Neural progenitor cell (in vitro differentiated cells): Measurements from ENCODE around the gene SAMD4B. TPM values are rescaled to one million over a fixed set of nuclear protein-coding genes. Genes with fewer than 3 reads are reported as not detected.

Experiments used
- DNase-seq: peaks from one replicate; pipeline ENCODE4 v3.0.0-alpha.2; 2016; ENCODE audit warnings: low spot score
- H2AFZ ChIP-seq: fragments of 200-600 bp; sonication (generic); replicated peaks from 2 replicates; pipeline ENCODE4 v1.6.1; 2016; ENCODE audit warnings: antibody characterized with exemption
- H3F3A ChIP-seq: fragments of 200-600 bp; sonication (generic); 2 replicates; pipeline ENCODE4 v1.6.1; 2016; ENCODE audit warnings: antibody characterized with exemption, low read depth
- H3K27ac ChIP-seq: fragments of 200-600 bp; sonication (generic); 2 replicates; pipeline ENCODE4 v1.5.1; 2016; ENCODE audit warnings: mild to moderate bottlenecking
- H3K27me3 ChIP-seq: fragments of 200-600 bp; sonication (generic); 2 replicates; pipeline ENCODE4 v1.6.1; 2016; ENCODE audit warnings: mild to moderate bottlenecking, moderate library complexity
- H3K36me3 ChIP-seq: fragments of 200-600 bp; sonication (generic); 2 replicates; pipeline ENCODE4 v1.5.1; 2016
- H3K4me1 ChIP-seq: fragments of 200-600 bp; sonication (generic); 2 replicates; pipeline ENCODE4 v1.6.1; 2016; ENCODE audit warnings: mixed run types
- H3K4me2 ChIP-seq: fragments of 200-600 bp; sonication (generic); 2 replicates; pipeline ENCODE4 v1.6.1; 2016
- H3K4me3 ChIP-seq: fragments of 200-600 bp; sonication (generic); 2 replicates; pipeline ENCODE4 v1.5.1; 2016
- H3K79me2 ChIP-seq: fragments of 200-600 bp; sonication (generic); 2 replicates; pipeline ENCODE4 v1.6.1; 2016; ENCODE audit warnings: low read depth
- H3K9ac ChIP-seq: fragments of 200-600 bp; sonication (generic); 2 replicates; pipeline ENCODE4 v1.6.1; 2016
- H3K9me3 ChIP-seq: fragments of 200-600 bp; sonication (generic); 2 replicates; pipeline ENCODE4 v1.5.1; 2016; ENCODE audit warnings: low read depth
- H4K20me1 ChIP-seq: fragments of 200-600 bp; sonication (generic); 2 replicates; pipeline ENCODE4 v1.6.1; 2016; ENCODE audit warnings: low read depth
- H3K27ac Mint-ChIP-seq: 3 replicates; pipeline ENCODE4 v1.8.0; 2021; ENCODE audit warnings: mixed read lengths
- H3K27me3 Mint-ChIP-seq: 2 replicates; pipeline ENCODE4 v1.8.0; 2022; ENCODE audit warnings: low read depth, mild to moderate bottlenecking, inconsistent platforms, moderate library complexity, mixed read lengths; ENCODE audit not compliant: insufficient read depth
- H3K36me3 Mint-ChIP-seq: 3 replicates; pipeline ENCODE4 v1.8.0; 2021; ENCODE audit warnings: mixed read lengths
- H3K4me1 Mint-ChIP-seq: 3 replicates; pipeline ENCODE4 v1.8.0; 2021; ENCODE audit warnings: mixed read lengths
- H3K4me3 Mint-ChIP-seq: 3 replicates; pipeline ENCODE4 v1.8.0; 2021; ENCODE audit warnings: mild to moderate bottlenecking, moderate library complexity, mixed read lengths
- H3K9me3 Mint-ChIP-seq: 3 replicates; pipeline ENCODE4 v1.8.0; 2020; ENCODE audit warnings: mixed read lengths
- EZH2 ChIP-seq: fragments of 200-600 bp; sonication (generic); IDR thresholded peaks from 2 replicates; pipeline ENCODE4 v1.6.1; 2017; ENCODE audit warnings: antibody characterized with exemption, mild to moderate bottlenecking, moderate library complexity
- EZH2phosphoT487 ChIP-seq: fragments of 200-600 bp; sonication (generic); IDR thresholded peaks from 2 replicates; pipeline ENCODE4 v1.6.1; 2017; ENCODE audit warnings: antibody characterized with exemption
- total RNA-seq: library from RNA; depleted of rRNA; stranded (reverse); fragments of >200 nt; gene quantifications from 2 replicates; pipeline ENCODE4 v1.2.3, GENCODE V29; 2015; ENCODE audit warnings: low replicate concordance
- TF ChIP-seq, protein P1 (sequence below): fragments of 200-600 bp; sonication (generic); IDR thresholded peaks from 2 replicates; pipeline ENCODE4 v1.5.1; 2017; ENCODE audit warnings: antibody characterized with exemption, mild to moderate bottlenecking

The SAMD4B gene
- total RNA-seq, 1 donor from 2014 or later, result 32.8 TPM

DNA sequence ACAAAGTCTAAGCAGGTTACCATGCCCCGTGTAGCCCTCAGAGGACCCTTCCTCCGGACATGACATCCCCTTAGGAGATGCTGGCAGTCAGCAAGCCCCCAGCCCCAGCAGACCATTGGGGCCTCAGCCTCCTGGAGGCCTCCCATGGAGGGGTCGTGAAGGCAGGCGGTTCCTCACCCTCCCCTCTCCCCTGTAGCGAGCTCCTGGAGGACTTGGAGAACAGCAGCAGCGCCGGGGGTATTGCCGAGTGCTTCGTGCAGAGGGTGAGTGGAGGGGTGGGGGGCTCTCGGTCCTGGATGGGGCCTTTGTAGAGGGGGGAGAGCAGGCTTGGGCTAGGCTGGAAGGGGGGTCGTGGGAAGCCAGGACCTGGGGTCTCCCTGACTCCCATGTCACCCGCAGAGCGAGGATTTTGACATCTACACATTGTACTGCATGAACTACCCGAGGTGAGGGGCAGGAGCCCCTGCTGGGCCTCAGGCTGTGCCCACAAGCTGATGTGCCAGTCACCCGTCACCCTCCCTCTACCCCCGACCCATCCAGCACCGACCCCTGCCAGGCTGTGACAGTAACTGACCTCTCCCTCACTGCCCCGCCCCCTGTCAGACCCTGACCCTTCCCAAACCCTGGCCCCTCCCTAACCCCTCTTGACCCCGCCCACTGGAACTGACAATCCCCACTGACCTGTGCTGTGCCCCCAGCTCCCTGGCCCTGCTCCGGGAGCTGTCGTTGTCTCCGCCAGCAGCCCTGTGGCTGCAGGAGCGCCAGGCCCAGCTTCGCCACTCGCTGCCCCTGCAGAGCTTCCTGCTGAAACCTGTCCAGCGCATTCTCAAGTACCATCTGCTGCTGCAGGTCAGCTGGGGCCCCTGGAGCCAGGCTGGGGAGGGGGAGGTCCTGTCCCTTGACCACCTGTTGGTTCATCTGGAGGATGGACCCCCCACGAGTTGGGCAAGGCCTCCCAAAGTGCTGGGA is 74.2 kb downstream of the SAMD4B start:
- Mint-ChIP-seq H3K27ac (no peak overlapping the region), H3K4me1 (peaks cover 31% of the 10 kb centered on the region), H3K9me3 (peaks cover 4% of the 10 kb centered on the region), H3K4me3 (no peak overlapping the region), H3K36me3 (peaks cover 18% of the 10 kb centered on the region), H3K27me3 (peaks cover 10% of the 10 kb centered on the region)
- Histone ChIP-seq H3K9me3 (no peaks in the 10 kb centered on the region), H3K27ac (no peak overlapping the region), H3K4me2 (no peak overlapping the region), H3K4me1 (peaks cover 11% of the 10 kb centered on the region), H3K79me2 (peaks cover 41% of the 10 kb centered on the region), H4K20me1 (peaks cover 34% of the 10 kb centered on the region), H3K9ac (no peak overlapping the region), H3K36me3 (no peaks in the 10 kb centered on the region), H3F3A (peaks cover 15% of the 10 kb centered on the region), H3K4me3 (no peak overlapping the region), H3K27me3 (no peaks in the 10 kb centered on the region), H2AFZ (no peak overlapping the region)
- no peak for TF ChIP-seq EZH2
- TF ChIP-seq EZH2phosphoT487, result no peak
- TF ChIP-seq, protein P1, sequence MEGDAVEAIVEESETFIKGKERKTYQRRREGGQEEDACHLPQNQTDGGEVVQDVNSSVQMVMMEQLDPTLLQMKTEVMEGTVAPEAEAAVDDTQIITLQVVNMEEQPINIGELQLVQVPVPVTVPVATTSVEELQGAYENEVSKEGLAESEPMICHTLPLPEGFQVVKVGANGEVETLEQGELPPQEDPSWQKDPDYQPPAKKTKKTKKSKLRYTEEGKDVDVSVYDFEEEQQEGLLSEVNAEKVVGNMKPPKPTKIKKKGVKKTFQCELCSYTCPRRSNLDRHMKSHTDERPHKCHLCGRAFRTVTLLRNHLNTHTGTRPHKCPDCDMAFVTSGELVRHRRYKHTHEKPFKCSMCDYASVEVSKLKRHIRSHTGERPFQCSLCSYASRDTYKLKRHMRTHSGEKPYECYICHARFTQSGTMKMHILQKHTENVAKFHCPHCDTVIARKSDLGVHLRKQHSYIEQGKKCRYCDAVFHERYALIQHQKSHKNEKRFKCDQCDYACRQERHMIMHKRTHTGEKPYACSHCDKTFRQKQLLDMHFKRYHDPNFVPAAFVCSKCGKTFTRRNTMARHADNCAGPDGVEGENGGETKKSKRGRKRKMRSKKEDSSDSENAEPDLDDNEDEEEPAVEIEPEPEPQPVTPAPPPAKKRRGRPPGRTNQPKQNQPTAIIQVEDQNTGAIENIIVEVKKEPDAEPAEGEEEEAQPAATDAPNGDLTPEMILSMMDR, result no peak
- DNase-seq, result peak; percentile 38

DNA sequence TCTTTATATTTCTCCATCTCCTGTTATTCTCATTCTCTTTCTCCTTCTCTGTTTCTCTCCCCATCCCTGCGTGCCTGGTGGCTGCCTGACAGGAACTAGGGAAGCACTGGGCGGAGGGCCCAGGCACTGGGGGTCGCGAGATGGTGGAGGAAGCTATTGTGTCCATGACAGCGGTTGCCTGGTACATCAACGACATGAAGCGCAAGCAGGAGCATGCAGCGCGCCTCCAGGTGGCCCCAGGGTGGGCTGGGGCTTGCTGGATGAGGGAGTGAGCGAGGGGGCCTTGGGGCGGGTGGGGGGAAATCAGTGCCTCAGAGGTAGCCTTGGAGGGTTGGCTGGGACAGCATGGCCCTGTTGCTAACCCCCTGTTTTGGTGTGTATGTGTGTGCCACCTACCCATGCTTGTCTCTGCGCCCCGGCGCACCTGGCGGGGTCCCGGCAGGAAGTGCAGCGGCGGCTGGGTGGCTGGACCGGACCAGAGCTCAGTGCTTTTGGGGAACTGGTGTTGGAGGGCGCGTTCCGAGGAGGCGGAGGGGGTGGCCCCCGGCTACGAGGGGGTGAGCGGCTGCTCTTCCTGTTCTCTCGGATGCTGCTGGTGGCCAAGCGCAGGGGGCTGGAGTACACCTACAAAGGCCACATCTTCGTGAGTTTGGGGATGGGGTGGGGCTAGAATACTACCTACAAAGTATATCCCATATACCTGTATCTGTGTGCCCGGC is 75.4 kb downstream of the SAMD4B start:
- Histone ChIP-seq H3K9ac (no peak overlapping the region), H3K4me2 (no peak overlapping the region), H3K9me3 (no peaks in the 10 kb centered on the region), H2AFZ (no peak overlapping the region), H3K4me3 (no peak overlapping the region), H3K79me2 (peaks cover 41% of the 10 kb centered on the region), H3K4me1 (peaks cover 11% of the 10 kb centered on the region), H3K36me3 (no peaks in the 10 kb centered on the region), H4K20me1 (peaks cover 34% of the 10 kb centered on the region), H3K27ac (no peak overlapping the region), H3F3A (peaks cover 15% of the 10 kb centered on the region), H3K27me3 (no peaks in the 10 kb centered on the region)
- Mint-ChIP-seq H3K4me1 (peaks cover 25% of the 10 kb centered on the region), H3K27ac (no peak overlapping the region), H3K36me3 (peaks cover 18% of the 10 kb centered on the region), H3K27me3 (peaks cover 2% of the 10 kb centered on the region), H3K9me3 (no peaks in the 10 kb centered on the region), H3K4me3 (no peak overlapping the region)
- no peak for TF ChIP-seq EZH2phosphoT487
- TF ChIP-seq, protein P1, result no peak
- no peak for TF ChIP-seq EZH2
- DNase-seq, result no peak

DNA sequence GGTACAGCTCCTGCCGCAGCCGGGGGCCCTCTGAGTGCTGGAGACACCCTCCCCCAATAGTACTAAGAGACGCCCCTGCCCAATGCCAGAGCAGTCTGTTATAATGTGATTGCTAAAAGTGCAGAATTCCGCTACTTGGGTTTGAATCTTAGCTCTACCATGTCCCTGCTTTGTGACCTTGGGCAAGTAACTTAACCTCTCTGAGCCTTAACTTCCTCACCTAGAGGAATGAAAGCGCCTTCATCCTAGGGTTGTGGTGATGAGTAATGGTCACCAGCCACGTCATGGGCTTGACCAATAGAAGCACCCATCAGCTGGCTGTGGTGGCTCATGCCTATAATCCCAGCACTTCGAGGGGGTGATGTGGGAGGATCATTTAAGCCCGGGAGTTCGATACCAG is 76.8 kb downstream of the SAMD4B start:
- H3K27me3 Mint-ChIP-seq, result no peaks in the 10 kb centered on the region
- Histone ChIP-seq H3K27me3 (no peaks in the 10 kb centered on the region), H3K36me3 (no peaks in the 10 kb centered on the region), H4K20me1 (peaks cover 33% of the 10 kb centered on the region), H3K79me2 (peaks cover 31% of the 10 kb centered on the region), H3K4me3 (no peak overlapping the region), H3K27ac (no peak overlapping the region), H3F3A (peaks cover 4% of the 10 kb centered on the region), H3K4me2 (no peak overlapping the region), H3K4me1 (peaks cover 11% of the 10 kb centered on the region), H3K9me3 (no peaks in the 10 kb centered on the region), H2AFZ (no peak overlapping the region), H3K9ac (no peak overlapping the region)
- DNase-seq, result no peak
- no peak overlapping the region for H3K4me3 Mint-ChIP-seq
- H3K9me3 Mint-ChIP-seq, result no peaks in the 10 kb centered on the region
- peaks cover 24% of the 10 kb centered on the region for H3K36me3 Mint-ChIP-seq
- TF ChIP-seq, protein P1, result no peak
- TF ChIP-seq EZH2phosphoT487 (no peak), EZH2 (no peak)
- peaks cover 23% of the 10 kb centered on the region for H3K4me1 Mint-ChIP-seq
- H3K27ac Mint-ChIP-seq, result no peak overlapping the region
